Iris pigment epithelial cell (primary cell): ENCODE data around the gene SCFD2.
"Not testable (repeated sequence)": the region's sequence is repeated elsewhere in the genome, so short reads cannot be mapped to it uniquely, and the experiment has no call there.

ENCODE experiments used
- DNase-seq: peaks from one replicate; pipeline ENCODE4 v3.0.0-alpha.2; 2011; ENCODE audit warnings: low read depth

SCFD2 gene

DNA sequence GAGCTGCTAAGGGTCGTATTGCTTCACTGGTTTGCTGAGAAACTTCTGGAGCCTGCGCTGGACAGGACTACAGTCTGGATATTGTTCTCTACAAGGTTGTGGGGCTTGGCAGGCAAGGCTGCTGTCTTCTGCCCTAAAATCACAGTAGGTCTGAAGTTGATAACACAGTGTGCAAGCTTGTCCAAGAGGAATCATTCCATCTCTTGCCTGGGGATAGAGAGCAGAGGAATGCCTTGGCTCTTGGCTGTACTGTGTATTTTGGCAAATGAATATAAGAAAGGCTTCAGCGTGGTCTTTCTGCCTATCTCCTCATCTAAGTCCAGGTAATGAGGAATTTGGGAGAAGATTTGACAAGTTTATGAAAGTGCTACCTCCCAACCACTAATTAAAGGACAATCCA lies 513.1 kb downstream of the SCFD2 start:
- no peak for DNase-seq

DNA sequence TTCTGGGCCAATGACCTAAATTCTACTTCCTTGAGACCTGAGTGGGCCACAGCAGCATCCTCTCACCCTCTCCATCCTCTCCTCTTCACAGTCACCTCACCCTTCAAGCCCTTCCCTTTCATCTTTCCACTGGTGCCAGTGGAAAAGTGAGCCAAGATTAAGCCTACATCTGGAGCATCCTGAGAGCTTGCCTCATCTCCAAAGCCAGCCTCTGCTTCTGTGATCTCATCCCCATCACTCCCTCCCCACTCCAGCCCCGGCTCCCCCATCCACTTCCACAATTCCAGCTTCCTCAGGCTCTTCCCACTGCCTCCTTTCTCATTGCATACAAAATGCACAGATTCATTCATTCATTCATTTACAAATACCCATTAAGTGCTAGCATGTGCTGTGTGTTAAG lies 513.8 kb downstream of the SCFD2 start:
- no peak for DNase-seq

DNA sequence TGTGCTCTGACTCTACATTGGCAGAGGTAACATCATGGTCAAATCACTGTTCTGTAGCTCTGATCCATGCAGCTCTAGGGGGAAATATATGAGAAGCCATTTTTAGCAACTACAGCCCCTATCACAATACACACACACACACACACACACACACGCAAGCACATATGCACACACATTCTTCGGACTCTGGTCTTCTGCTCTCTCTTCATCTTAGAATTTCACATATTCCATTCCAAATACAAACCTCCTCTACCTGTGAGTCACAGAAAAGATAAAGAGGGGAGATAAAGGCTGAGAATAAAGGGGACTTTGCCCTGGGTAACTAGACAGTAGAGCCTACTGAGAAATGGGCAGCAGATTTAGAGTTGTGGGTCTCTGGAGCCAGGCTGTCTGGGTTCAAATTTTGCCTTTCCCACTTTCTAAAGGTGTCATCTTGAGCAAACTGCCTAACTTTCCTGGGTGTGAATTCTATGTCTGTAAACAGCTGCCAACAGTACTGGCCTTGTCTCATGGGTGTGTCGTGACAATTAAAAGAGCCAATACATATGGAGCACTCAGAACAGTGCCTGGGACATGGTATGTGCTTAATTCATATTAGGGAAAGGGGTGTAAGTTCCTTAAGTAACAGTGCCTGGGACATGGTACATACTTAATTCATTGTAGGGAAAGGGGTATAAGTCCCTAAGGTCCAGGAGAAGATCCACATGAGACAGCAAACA lies 515.3 kb downstream of the SCFD2 start:
- no peak for DNase-seq

DNA sequence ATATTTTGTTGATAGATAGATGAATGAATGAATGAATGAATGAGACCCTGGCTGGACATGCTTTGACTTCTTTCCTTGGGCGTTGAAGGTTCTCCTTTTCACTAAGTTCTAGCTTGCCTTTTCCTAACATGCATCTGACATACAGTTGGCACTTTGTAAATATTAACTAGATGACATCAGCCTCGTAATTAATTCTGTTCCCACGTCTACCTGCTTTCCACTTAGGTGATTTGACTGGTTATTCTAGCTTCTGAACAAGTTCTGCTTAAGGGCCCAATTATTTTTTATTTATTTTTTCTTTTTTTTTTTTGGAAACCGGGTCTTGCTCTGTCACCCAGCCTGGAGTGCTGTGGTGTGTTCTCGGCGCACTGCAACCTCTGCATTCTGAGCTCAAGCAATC lies 517.6 kb downstream of the SCFD2 start:
- no peak for DNase-seq

DNA sequence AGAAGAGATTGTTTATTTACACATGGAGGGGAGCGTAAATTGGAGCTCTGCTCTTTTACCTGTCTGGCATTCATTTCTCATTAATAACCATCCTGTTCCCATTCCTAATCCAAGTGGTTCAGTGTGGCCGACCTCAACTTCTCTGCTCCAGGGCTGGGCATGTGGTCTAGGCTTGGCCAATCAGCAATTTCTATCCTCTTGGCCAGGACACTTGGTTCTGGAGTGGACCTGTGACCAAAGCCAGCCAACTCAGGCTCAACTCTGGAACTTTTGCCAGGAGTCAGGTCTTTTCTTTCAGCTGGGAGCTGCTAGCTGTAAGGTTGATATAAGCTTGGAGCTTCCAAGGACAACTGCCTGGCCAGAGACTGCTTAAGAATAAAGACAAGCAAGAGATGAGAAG lies 519.4 kb downstream of the SCFD2 start:
- DNase-seq, result no peak

DNA sequence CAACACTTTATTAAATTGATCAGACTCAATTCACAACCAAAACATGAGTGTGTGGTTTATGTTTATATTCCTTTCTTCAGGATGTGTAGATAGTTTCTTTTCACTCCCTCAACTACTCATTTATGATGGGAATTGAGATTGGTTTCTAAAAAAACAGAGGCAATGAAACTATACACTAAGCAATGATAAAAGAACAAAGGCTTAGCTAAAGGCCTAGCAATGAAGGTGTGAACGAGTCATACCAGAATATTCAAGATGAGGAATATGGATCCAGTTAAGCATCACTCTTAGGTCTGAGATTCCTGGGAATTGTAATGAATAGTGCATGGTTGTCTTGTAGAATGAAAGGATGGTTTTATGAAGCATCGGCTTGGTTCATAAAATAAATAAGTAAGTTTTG lies 521.3 kb downstream of the SCFD2 start:
- no peak for DNase-seq

DNA sequence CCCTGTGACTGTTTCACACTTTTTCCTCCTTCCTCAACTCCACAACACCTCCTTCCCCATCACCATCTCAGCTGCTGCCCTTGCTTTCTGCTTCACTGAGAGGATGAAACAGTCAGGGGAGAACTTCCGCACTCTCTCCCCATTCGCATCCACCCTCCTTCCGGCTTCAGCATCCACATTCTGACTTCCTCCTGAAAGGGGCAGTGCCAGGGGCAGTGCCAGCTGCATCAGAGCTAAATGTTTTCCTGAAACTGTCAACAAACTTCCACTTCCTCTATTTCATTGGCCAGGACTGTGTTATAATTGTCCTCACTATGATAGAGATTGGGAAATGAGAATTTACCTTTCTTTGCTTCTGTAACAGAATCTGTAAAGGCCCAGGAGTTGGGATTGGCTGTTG lies 521.9 kb downstream of the SCFD2 start:
- no peak for DNase-seq

DNA sequence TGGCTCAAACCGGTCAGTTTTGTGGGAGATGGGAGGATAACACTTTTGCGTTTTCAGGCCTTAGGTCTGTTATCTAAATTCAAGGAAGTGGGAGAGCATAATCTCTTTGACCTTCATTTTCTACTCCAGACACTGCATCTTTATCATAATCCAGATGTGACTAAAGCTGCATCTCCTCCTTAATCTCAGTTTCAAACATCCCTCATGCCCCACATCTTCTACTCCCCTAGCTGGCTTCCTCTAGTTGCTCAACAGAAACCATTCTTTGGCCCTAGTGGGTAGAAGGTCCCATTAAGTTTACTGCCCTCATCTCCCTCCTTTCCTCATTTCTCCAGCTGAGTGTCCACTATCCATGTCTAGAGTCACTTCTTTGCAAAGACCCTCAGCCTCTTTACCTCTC lies 522.5 kb downstream of the SCFD2 start:
- no peak for DNase-seq

DNA sequence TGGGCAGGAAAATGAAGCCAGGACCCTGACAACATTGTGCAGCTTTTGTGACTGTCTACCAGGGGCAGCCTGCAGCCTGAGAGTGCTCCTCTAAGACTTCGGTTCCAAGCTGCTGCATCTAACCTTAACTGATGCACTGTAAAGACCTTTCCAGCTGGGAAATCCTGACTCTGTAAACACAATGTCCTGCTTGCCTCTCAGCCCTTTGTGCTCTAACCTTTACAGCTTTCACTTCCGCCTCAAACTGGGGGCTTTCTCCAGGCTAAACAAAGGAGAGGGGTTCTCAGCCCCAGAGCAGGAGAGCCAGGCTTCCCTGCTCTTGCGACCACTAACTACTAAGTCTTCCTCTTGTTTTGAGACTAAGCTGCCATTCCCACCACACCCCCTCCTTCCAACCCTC lies 523.1 kb downstream of the SCFD2 start:
- no peak for DNase-seq

DNA sequence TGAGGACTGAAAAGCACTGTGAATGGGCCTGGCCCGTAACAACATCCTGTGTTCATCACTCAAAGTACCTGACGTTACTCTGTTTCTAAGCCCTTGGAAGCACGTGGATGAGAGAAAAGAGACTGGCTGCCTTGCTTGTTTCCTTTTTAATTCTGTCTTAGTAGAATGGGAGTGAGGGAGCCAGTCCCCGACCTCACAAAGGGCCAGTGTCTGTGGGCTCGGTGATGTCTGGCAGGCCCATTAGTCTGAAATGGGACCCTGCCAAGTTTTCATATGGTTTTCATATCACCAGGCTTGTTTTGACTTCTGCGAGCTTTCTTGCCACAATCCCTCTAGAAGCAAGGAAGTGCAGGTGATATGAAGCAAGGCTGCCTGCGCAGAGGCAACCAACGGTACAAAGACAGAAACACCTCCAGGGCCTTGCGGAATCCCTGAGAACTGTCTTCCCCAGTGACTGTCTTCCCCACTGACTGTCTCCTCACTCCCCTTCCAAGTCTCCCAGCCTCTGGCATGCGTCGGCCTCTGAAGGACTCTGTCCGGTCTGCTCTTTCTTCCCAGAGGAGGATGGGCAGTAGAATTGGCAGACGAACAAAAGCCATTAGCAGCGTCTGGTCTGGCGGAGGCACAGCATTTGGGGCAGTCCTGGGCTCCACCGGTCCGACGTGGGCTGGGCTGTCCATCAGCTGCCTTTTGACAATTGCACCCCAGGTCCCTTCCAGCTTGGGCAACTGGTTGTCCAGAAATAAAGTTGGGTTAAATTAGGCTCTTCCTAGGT lies 524.0 kb downstream of the SCFD2 start:
- no peak for DNase-seq

DNA sequence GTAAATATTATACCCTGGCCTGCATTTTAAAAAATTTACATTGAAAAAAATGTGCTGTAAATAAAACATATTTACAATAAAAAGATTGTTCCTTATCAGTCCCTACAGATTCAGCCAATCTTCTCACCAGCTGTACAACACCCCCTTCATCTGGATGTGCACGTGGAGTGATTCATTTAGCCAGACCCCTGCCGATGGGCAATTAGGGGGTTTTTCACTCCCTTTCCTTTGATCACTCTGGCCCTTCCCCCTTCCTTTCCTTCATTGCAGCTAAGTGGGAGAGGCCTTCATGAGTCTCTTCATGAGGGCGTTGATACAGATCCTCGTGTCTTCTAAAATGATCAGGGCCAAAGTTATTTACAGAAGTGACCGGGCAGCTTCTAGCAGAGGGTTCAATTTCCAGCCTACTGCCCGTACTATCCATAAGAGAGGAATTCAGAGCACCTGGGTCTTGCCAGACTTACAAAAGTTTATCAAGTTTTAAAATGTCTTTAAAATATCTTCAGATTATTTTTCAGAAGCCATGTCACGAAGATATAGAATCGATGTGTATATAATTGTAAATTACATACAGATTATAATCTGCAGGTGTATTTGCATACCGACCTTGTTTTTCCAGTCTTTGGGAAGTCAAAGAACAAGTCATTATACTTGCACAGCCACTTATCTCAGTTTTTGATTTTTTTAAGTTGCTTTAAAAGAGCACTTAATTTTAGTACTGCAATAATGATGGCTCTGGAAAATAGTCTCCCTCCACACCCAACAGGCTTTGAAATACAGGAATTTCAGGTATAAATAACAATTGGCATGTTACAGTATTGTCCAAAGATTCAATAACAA lies 525.1 kb downstream of the SCFD2 start:
- no peak for DNase-seq

DNA sequence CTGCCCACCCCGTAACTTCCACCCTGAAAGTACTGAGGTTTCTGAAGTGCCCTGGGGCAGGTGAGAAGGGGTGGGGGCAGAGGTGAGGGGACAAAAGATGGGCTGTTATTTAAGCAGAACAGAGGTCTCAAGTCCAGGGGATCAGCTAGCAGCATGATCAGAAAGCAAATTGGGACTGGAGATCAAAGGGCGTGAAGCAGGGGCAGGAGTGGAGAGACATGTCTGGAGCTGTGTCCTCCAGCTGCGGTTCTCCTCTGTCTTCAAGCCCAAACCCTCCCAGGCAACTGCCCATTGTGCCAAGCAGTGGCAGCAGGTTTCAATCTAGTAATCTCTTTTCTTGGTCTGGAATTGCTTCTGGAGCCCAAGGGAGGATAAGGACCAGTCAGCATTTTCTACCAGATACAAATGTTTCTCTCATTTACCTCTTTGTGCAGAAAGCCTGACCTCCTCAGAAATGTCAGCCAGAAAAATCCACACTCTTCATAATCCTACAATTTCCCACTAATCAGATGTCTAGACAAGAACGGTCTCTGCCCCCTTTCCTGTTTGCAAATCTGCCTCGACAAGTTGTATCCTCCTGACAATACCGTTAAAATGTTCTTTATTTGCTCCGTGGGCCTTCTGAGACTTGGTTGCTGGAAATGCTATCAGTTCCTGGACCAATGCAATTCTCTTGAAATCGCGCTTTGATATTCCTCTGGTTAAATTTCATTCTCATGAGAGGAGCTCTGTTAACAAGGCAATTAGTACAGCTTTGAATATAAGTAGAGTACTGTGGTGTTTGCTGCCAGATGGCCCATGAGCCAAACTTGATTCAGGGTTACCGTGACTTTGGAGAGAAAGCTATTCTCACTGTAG lies 526.9 kb downstream of the SCFD2 start:
- DNase-seq, result no peak

DNA sequence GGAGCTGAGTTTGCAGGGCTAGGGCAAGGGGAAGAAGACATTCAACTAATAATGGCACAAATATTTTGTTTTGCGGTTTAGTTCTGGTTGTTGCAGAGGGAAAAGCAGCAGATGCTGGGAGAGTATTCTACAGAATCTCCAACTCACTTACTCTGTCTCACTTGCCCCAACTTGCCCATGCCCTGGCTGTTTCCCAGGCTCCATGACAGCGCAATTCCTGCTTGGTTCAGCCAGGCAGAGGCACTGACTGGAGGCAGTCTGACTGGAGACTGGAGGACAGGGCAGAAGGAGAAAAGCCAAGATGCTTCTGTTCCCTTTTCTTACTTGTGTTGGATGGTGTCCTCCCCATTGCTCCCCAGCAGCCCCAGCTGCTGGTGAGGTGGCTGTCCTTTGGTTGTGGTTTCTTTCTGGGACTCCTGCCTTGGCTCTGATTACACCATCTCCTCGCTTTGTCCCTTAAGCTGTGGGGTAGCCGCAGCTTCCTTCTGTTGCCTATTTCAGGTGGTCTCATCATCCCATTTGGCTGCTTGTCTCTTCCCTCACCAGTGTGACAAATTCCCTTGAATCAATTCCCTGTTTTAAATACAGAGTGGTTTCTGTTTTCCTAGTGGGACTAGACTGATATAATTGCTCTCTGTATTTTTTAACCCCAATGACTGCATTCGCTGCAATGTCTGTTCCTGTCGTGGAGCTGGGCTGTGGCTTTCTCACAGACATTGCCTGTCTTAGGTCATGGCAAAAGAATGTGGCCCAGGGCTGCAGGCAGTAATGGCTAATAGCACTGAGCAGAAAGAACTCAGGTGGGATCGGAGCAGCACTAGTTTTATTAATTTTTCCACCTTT lies 527.9 kb downstream of the SCFD2 start:
- peak; percentile 62 for DNase-seq

DNA sequence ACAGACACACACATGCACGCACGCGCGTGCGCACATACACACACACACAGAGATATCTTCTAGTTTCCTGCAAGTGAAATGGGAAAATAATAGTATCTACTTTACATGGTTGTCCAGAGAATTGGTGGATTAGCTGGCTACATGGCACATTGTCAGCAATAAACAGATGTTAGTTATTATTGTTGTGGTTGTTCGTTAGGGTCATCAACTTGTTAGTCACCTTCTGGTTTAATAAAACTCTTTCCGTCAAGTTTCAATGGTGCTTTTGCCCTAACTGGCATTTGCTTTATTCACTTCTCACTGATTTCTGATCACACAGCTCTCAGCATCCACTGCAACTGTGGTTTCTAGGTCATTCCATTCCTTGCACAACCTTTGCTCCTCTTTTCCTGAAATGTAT lies 529.2 kb downstream of the SCFD2 start:
- no peak for DNase-seq

DNA sequence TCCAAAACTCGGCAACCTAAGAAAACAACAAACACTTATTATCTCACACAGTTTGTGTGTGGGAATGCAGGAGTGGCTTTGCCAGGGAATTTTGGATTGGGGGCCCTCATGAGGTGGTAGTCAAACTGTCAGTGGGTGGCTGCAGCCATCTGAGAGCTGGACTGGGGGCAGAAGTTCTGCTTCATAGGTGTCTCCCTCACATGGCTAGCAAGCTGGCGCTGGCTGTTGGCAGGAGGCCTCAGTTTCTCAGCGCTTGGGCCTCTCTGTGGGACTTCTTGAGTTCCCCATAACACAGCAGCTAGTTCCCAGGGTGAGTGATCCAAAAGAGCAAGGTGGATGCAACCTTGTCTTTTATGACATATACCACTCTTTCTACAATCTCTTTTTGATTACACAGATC lies 529.7 kb downstream of the SCFD2 start:
- DNase-seq, result no peak

DNA sequence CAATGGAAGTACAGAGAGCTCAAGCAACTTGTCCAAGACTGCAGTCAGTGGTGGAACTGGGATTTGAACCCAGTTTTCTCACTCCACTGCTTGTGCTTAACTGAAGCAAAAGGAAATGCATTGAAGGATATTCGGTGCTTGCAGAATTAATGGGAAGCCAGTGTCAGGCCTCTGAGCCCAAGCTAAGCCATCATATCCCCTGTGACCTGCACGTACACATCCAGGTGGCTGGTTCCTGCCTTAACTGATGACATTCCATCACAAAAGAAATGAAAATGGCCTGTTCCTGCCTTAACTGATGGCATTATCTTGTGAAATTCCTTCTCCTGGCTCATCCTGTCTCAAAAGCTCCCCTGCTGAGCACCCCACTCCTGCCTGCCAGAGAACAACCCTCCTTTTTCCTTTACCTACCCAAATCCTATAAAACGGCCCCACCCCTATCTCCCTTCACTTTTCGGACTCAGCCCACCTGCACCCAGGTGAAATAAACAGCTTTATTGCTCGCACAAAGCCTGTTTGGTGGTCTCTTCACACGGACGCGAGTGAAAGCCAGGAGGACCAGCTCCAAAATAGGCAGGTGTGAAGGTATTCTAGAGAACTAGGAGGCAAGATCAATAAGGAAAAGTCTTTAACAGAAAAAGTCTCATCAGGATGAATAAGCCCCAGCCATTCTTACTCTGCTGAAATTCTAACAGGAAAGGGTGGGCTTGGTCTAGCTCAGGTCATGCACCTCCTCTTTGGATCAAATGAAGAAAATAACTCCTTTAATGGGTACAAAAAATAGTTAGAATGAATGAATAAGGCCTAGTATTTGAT lies 531.0 kb downstream of the SCFD2 start:
- not testable (repeated sequence) for DNase-seq

DNA sequence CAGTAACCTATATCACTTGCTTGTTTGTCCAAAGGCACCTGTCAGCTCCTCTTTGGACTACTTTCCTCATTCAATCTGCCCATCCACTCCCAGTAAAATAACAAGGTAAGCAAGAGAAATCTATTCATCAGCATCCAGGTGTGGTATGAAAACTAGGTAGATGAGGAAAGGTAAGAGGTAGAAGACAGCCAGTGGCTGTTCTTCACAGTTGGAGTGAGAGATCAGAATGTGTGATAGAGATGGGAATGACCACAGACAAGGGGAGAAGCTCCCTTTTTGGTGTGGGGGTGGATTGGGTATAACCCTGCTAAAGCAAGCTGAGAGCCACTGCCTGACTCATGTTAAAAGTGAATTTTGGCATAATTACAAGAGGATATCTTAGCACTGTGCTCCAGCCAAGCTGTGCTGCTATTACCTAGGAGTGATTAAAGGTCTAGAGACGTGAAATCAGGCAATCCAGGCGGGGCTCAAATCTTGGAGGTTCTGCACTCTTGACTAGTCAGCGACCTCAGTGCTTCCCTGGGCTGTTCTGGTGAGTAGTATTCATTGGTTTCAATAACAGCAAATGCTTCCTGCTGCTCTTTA lies 531.8 kb downstream of the SCFD2 start:
- peak; percentile 22 for DNase-seq

DNA sequence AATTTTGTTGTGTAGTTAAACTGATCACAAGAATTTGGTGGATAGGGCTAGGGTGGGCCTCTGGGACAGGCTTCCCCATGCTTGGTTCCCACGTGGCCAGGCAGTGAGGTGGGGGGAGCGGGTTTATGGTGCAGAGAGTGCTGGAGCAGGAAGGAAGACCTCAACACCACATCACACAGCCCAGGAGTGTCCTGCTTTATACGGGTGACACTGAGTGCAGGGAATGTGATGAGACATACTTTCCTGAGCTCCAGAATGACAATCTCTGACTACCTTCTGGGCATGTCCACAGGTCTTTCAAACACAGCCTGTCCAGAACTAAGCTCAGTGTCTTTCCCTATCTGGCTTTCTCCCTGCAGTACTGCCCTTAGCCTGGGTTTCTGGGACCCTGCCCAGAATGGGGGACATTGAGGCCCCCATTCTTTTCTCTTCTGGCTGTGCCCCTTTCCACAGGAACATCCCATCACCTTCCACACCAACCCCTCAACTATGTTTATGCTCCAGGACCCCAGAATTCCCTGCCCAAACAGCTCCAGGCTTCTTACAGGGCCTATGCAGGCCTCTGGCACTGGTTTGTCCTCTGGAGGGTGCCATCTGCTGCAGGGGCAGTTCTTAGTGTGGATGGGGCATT lies 540.3 kb downstream of the SCFD2 start:
- no peak for DNase-seq
